BLaER1 treated with 17β-estradiol and CSF1 and Interleukin-3, amounts not matched to agents 10 nM and 100 nM (cell line): Measurements from ENCODE around the gene PARN.

Experiments
- H3K27ac ChIP-seq, 11 experiments: shearing (Covaris generic); formaldehyde crosslinking; 2 replicates each; pipeline ENCODE4 v1.8.1; 2022
- H3K27me3 ChIP-seq, 11 experiments: shearing (Covaris generic); formaldehyde crosslinking; 2 replicates each; pipeline ENCODE4 v1.8.1; 2022
- H3K36me3 ChIP-seq, 11 experiments: shearing (Covaris generic); formaldehyde crosslinking; 2 replicates each; pipeline ENCODE4 v1.8.1; 2022
- H3K4me1 ChIP-seq, 10 experiments: shearing (Covaris generic); formaldehyde crosslinking; 2 replicates each; pipeline ENCODE4 v1.8.1; 2022
- H3K4me2 ChIP-seq, 11 experiments: shearing (Covaris generic); formaldehyde crosslinking; 2 replicates each; pipeline ENCODE4 v1.8.1; 2022
- H3K4me3 ChIP-seq, 10 experiments: shearing (Covaris generic); formaldehyde crosslinking; 2 replicates each; pipeline ENCODE4 v1.8.1; 2022
- H3K9ac ChIP-seq, 11 experiments: shearing (Covaris generic); formaldehyde crosslinking; 2 replicates each; pipeline ENCODE4 v1.8.1; 2022
- H3K9me3 ChIP-seq, 11 experiments: shearing (Covaris generic); formaldehyde crosslinking; replicated peaks in 1 of 11; 2 replicates each; pipeline ENCODE4 v1.8.1; 2022
- H4K20me1 ChIP-seq, 11 experiments: shearing (Covaris generic); formaldehyde crosslinking; 2 replicates each; pipeline ENCODE4 v1.8.1; 2022
- Cebpa-rat ChIP-seq, 11 experiments: shearing (Covaris generic); IDR thresholded peaks; 2 replicates each; pipeline ENCODE4 v1.8.1; 2022

The PARN gene

DNA sequence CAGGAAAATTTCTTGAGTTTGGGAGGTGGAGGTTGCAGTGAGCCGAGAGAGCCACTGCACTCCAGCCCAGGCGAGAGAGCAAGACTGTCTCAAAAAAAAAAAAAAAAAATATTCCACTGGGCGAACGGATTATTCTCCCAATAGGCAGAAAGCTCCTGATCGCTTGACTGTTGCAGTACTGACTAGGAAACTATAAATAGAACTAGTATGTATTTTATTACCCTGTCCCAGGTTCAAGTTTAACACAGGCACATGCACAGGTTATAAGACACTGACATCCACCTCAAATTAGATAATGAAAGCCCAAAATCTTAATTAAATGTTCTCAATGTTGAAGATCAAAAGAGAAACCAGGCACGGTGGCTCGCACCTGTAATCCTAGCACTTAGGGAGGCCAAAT is 11.5 kb downstream of the PARN start:
- no peak overlapping the region for H3K9ac ChIP-seq
- no peak overlapping the region for H3K27ac ChIP-seq
- H3K27me3 ChIP-seq = no peaks in the 10 kb centered on the region
- TF ChIP-seq Cebpa-rat (IDR thresholded peaks at IDR 0.05) = no peak
- no peak overlapping the region for H3K4me3 ChIP-seq
- peaks cover 0 to 7% (median 0%) of the 10 kb centered on the region in 11 experiments; a peak in 1 of 22 replicates for H4K20me1 ChIP-seq
- H3K4me2 ChIP-seq = no peak overlapping the region
- no peaks in the 10 kb centered on the region for H3K9me3 ChIP-seq
- H3K4me1 ChIP-seq = peaks cover 0 to 4% (median 0%) of the 10 kb centered on the region in 10 experiments; a peak in 4 of 20 replicates
- peaks cover 87 to 100% (median 97%) of the 10 kb centered on the region in 11 experiments for H3K36me3 ChIP-seq

DNA sequence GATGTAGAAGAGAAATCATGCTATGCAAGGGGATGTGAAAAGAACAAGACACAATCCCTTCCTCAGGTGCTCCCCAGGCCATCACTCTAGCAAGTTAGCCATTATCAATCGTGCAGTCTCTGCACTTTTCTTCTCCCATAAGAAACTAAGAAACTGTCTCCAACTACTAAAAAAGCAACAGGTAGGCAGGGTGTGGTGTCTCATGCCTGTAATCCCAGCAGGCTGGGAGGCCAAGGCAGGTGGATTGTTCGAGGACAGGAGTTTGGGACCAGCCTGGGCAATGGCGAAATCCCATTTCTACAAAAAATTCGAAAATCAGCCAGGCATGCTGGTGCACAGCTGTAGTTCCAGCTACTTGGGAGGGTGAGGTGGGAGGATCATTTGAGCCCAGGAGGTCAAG is 13.8 kb downstream of the PARN start:
- peaks cover 0 to 5% (median 0%) of the 10 kb centered on the region in 11 experiments; a peak in 2 of 22 replicates for H4K20me1 ChIP-seq
- no peak overlapping the region for H3K4me2 ChIP-seq
- H3K4me3 ChIP-seq = no peak overlapping the region
- H3K27me3 ChIP-seq = no peaks in the 10 kb centered on the region
- H3K9me3 ChIP-seq = no peaks in the 10 kb centered on the region
- no peak for TF ChIP-seq Cebpa-rat (IDR thresholded peaks at IDR 0.05)
- no peak overlapping the region for H3K27ac ChIP-seq
- H3K9ac ChIP-seq = no peak overlapping the region
- H3K4me1 ChIP-seq = no peaks in the 10 kb centered on the region
- H3K36me3 ChIP-seq = peaks cover 87 to 100% (median 96%) of the 10 kb centered on the region in 11 experiments

DNA sequence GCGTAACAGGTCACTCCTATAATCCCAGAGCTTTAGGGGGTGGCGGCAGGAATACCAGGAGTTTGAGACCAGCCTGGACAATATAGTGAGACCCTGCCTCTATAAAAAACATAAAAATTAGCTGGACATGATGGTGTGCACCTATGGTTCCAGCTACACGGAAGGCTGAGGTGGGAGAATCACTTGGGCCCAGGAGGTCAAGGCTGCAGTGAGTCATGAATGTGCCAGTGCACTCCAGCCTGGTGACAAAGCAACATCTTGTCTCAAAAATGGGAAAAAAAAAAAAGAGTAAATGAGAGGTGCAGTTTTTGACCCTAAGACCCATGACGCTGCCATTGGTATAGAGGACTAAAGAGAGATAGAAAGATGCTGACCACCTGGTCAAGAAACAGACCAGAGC is 16.1 kb downstream of the PARN start:
- no peak for TF ChIP-seq Cebpa-rat (IDR thresholded peaks at IDR 0.05)
- H3K4me2 ChIP-seq = no peak overlapping the region
- no peak overlapping the region for H3K4me3 ChIP-seq
- H3K9ac ChIP-seq = no peak overlapping the region
- peaks cover 0 to 5% (median under 1%) of the 10 kb centered on the region in 10 experiments; a peak in 3 of 20 replicates for H3K4me1 ChIP-seq
- H3K36me3 ChIP-seq = peaks cover 93 to 100% (median 99%) of the 10 kb centered on the region in 11 experiments
- H3K27me3 ChIP-seq = no peaks in the 10 kb centered on the region
- no peak overlapping the region for H3K27ac ChIP-seq
- H4K20me1 ChIP-seq = no peaks in the 10 kb centered on the region; a peak in 1 of 22 replicates
- H3K9me3 ChIP-seq = no peaks in the 10 kb centered on the region

DNA sequence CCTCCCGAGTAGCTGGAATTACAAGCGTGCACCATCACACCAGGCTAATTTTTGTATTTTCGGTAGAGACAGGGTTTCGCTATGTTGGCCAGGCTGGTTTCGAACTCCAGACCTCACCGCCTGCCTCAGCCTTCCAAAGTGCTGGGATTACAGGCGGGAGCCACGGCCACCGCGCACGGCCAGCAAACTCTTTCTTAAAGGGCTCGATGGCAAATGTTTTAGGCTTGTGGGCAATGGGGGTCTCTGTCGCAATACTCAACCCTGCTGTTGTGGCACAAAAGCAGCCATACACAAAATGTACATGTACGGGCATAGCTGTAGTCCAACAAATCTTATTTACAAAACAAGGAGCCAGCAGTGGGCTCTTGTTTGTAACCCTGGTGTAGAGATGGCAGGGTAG is 18.4 kb downstream of the PARN start:
- Histone ChIP-seq H4K20me1 (no peaks in the 10 kb centered on the region; a peak in 1 of 22 replicates), H3K4me3 (no peak overlapping the region), H3K36me3 (peaks cover 93 to 100% (median 98%) of the 10 kb centered on the region in 11 experiments), H3K27me3 (no peaks in the 10 kb centered on the region), H3K9ac (no peak overlapping the region), H3K9me3 (no peaks in the 10 kb centered on the region), H3K4me1 (peaks cover 13 to 28% (median 21%) of the 10 kb centered on the region in 10 experiments), H3K4me2 (no peak overlapping the region), H3K27ac (no peak overlapping the region)
- peak in 1 of 11 experiments; percentile 58; a peak in 1 of 22 replicates for TF ChIP-seq Cebpa-rat (IDR thresholded peaks at IDR 0.05)

DNA sequence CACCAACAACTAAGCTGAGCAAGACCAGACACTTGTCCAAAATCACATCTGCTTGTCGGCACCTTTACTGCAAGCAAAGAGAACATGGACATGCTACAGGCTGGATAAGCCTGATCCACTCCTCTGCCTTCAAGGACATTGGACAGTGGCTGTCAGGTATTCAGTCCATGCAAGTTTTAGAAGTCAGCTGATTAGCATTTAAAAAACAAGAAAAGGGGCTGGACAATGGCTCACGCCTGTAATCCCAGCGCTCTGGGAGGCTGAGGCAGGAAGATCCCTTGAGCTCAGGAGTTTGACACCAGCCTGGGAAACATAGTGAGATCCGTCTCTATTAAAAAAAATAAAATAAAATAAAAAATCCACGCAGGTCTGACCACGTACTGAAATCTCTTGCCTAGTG is 20.3 kb downstream of the PARN start:
- Histone ChIP-seq H3K9me3 (no peaks in the 10 kb centered on the region), H3K9ac (no peak overlapping the region), H3K4me1 (peaks cover 13 to 41% (median 31%) of the 10 kb centered on the region in 10 experiments), H3K36me3 (peaks cover 93 to 100% (median 95%) of the 10 kb centered on the region in 11 experiments), H3K4me2 (no peak overlapping the region), H4K20me1 (no peaks in the 10 kb centered on the region; a peak in 1 of 22 replicates), H3K27me3 (no peaks in the 10 kb centered on the region), H3K4me3 (no peak overlapping the region), H3K27ac (no peak overlapping the region)
- no peak for TF ChIP-seq Cebpa-rat (IDR thresholded peaks at IDR 0.05)

DNA sequence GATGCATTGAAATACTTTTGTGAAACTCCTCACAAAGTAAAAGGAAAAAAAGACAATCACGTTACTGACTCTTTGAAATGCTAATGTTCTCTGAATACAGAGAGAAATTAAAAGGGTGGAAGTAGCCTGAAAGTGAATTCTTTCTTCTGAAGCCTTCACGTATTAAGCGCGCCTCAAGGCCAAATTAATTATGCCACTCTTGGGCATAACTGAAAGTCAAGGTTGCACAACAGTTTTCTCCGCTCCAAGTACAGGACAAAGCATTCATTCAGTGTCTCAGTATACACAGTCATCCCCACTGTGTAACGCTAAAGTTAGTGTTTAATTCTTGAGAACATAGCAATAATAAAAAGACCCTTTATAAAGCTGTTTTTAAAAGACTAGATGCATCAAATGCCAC is 21.5 kb downstream of the PARN start:
- no peak overlapping the region for H3K4me3 ChIP-seq

DNA sequence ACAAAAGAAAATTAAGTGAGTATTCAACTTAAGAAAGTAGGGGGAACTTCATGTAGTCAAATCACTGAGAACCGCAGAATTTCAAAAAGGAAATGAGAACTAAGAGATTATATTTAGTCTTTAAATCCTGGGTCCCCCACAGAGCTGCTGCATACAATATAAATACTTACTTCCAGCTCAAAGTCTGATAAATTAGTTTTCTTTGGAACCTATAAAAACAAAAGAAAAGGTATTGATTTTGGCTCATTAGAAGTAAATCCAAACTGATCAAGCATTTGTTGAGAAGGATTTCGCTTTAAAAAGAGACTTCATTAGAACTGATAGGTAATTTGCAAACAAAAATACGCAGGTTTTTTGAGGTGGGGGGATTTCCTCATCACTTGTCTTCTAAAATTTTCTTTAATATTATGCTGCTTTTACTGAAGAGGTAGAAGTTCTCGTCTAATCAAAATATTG is 21.9 kb downstream of the PARN start:
- H3K27me3 ChIP-seq = no peaks in the 10 kb centered on the region
- no peaks in the 10 kb centered on the region for H3K9me3 ChIP-seq
- peak overlapping the region; percentile 7 to 47 (median 32); a peak in 16 of 22 replicates for H3K4me2 ChIP-seq
- H3K27ac ChIP-seq = peak overlapping the region in 1 of 11 experiments; percentile 17; a peak in 1 of 22 replicates
- peaks cover 93 to 100% (median 95%) of the 10 kb centered on the region in 11 experiments for H3K36me3 ChIP-seq
- no peaks in the 10 kb centered on the region; a peak in 1 of 22 replicates for H4K20me1 ChIP-seq
- H3K9ac ChIP-seq = no peak overlapping the region
- peaks cover 13 to 41% (median 31%) of the 10 kb centered on the region in 10 experiments for H3K4me1 ChIP-seq
- TF ChIP-seq Cebpa-rat (IDR thresholded peaks at IDR 0.05) = no peak
- no peak overlapping the region for H3K4me3 ChIP-seq

More for the DNA sequence above, 21.5 kb downstream of the PARN start:
- no peaks in the 10 kb centered on the region for H3K27me3 ChIP-seq
- peaks cover 13 to 41% (median 31%) of the 10 kb centered on the region in 10 experiments for H3K4me1 ChIP-seq
- no peaks in the 10 kb centered on the region for H3K9me3 ChIP-seq
- peak overlapping the region in 1 of 11 experiments; percentile 17; a peak in 1 of 22 replicates for H3K27ac ChIP-seq
- no peak overlapping the region for H3K9ac ChIP-seq
- H3K4me2 ChIP-seq = peak overlapping the region; percentile 7 to 47 (median 30); a peak in 14 of 22 replicates
- H4K20me1 ChIP-seq = no peaks in the 10 kb centered on the region; a peak in 1 of 22 replicates
- peaks cover 93 to 100% (median 95%) of the 10 kb centered on the region in 11 experiments for H3K36me3 ChIP-seq
- 0 out of 22 replicates have a peak, but pooled peaks of 1 of the 11 experiments have one; percentile 24 for TF ChIP-seq Cebpa-rat (IDR thresholded peaks at IDR 0.05)

DNA sequence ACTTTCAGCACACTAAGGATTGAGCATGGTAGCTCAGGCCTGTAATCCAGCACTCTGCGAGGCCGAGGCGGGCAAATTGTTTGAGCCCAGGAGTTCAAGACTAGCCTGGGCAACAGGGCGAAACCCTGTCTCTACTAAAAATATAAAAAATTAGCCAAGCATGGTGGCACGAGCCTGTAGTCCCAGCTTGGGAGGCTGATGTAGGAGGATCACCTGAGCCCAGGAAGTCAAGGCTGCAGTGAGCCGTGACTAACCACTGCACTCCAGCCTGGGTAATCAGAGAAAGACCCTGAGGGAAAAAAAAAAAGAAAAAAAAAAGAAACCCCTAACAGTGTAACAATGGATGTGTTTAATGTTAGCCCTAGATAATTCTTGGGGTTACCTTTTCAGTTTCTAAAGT is 24.0 kb downstream of the PARN start:
- Histone ChIP-seq H3K4me3 (no peak overlapping the region), H3K9ac (0 out of 22 replicates have a peak overlapping the region, but pooled peaks of 1 of the 11 experiments have one; percentile 28), H3K4me1 (peaks cover 13 to 41% (median 31%) of the 10 kb centered on the region in 10 experiments), H3K4me2 (peak overlapping the region in 7 of 11 experiments; percentile 7 to 70 (median 50); a peak in 11 of 22 replicates), H3K9me3 (no peaks in the 10 kb centered on the region), H3K27me3 (no peaks in the 10 kb centered on the region), H4K20me1 (peaks cover 0 to 5% (median 0%) of the 10 kb centered on the region in 11 experiments; a peak in 3 of 22 replicates), H3K36me3 (peaks cover 91 to 100% (median 94%) of the 10 kb centered on the region in 11 experiments), H3K27ac (peak overlapping the region in 1 of 11 experiments; percentile 41; a peak in 1 of 22 replicates)
- TF ChIP-seq Cebpa-rat (IDR thresholded peaks at IDR 0.05) = no peak

DNA sequence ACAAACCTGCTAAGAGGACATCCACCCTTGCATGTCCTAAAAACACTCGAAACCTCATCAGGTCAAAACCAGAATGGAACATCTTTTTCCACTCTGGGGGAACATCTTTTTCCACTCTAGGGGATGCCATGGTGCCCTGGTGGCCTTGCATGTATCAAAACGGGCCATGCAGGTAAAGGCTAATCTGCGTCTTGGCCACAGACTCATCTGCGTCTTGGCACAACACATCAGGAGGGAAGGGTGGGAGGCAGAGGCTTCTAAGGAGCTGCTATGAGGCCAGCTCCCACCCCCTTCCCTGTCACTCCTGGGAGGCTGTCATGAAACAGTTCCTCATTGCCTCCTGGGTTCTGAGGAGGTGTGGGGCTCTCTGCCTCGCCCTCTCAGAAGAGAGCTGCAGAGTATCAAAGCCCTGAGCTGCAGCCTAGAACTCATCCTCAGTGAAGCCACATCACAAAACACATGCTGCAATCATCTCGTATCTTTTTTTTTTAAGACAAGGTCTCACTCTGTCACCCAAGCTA is 27.6 kb downstream of the PARN start:
- no peak overlapping the region for H3K4me3 ChIP-seq
- H4K20me1 ChIP-seq = peaks cover 0 to 5% (median 0%) of the 10 kb centered on the region in 11 experiments; a peak in 4 of 22 replicates
- H3K4me2 ChIP-seq = no peak overlapping the region
- H3K9ac ChIP-seq = no peak overlapping the region
- H3K27ac ChIP-seq = no peak overlapping the region
- no peaks in the 10 kb centered on the region for H3K27me3 ChIP-seq
- H3K4me1 ChIP-seq = peaks cover 0 to 26% (median 15%) of the 10 kb centered on the region in 10 experiments; a peak in 16 of 20 replicates
- no peaks in the 10 kb centered on the region for H3K9me3 ChIP-seq
- no peak for TF ChIP-seq Cebpa-rat (IDR thresholded peaks at IDR 0.05)
- H3K36me3 ChIP-seq = peaks cover 89 to 100% (median 96%) of the 10 kb centered on the region in 11 experiments
